ENCODE data around the gene ZNF22.

Gene ZNF22

GRCh38 chr10:44976352-44977198, 24.1 kb upstream of the ZNF22 start:
- DNase-seq (ENCODE audit: low spot score) = no peak

- DNase-seq (ENCODE audit: low spot score) = no peak
Observed at GRCh38 chr10:44977287-44978212, 23.2 kb upstream of the ZNF22 start.

GRCh38 chr10:44978213-44978569, 22.5 kb upstream of the ZNF22 start:
- no peak for DNase-seq (ENCODE audit: low spot score)

GRCh38 chr10:44978570-44979280, 22.0 kb upstream of the ZNF22 start, which contains the start of gene DEPP1:
DEPP1 (minus strand) TSS chr10:44978809; CDS start chr10:44978030, 779 bp downstream.
- DNase-seq (ENCODE audit: low spot score) = peak; percentile 95

- no peak for DNase-seq (ENCODE audit: low spot score)
Observed at GRCh38 chr10:44979281-44980191, 21.2 kb upstream of the ZNF22 start.

- DNase-seq (ENCODE audit: low spot score) = no peak
Observed at GRCh38 chr10:44980309-44981171, 20.2 kb upstream of the ZNF22 start.

- DNase-seq (ENCODE audit: low spot score) = no peak
Observed at GRCh38 chr10:44981172-44982113, 19.3 kb upstream of the ZNF22 start.

- DNase-seq (ENCODE audit: low spot score) = no peak
Observed at GRCh38 chr10:44982114-44982460, 18.6 kb upstream of the ZNF22 start.

- DNase-seq (ENCODE audit: low spot score) = no peak
Observed at GRCh38 chr10:44982496-44982895, 18.2 kb upstream of the ZNF22 start.

GRCh38 chr10:44983066-44983894, 17.4 kb upstream of the ZNF22 start:
- DNase-seq (ENCODE audit: low spot score) = no peak

GRCh38 chr10:44983895-44984278, 16.8 kb upstream of the ZNF22 start:
- DNase-seq (ENCODE audit: low spot score) = no peak

- DNase-seq (ENCODE audit: low spot score) = no peak
Observed at GRCh38 chr10:44984671-44985101, 16.0 kb upstream of the ZNF22 start.

GRCh38 chr10:44985175-44985681, 15.5 kb upstream of the ZNF22 start:
- no peak for DNase-seq (ENCODE audit: low spot score)

GRCh38 chr10:44986179-44986578, 14.5 kb upstream of the ZNF22 start:
- no peak for DNase-seq (ENCODE audit: low spot score)

GRCh38 chr10:44986670-44987069, 14.1 kb upstream of the ZNF22 start:
- DNase-seq (ENCODE audit: low spot score) = no peak

GRCh38 chr10:44988957-44989585, 11.7 kb upstream of the ZNF22 start:
- no peak for DNase-seq (ENCODE audit: low spot score)

Measured in SK-N-DZ (cell line).